ENCODE data around the gene TMEM132A. TPM values are rescaled to one million over a fixed set of nuclear protein-coding genes. Genes with fewer than 3 reads are reported as not detected.
A peak's percentile ranks its signal among the peaks of the same experiment; 100 is the strongest.

Gene TMEM132A
- total and polyA plus RNA-seq, 2 of the 13 experiments (the other 11 are each of a cell fraction or from before 2014, with no cell fraction given) = 11.1 to 32.9 TPM

DNA sequence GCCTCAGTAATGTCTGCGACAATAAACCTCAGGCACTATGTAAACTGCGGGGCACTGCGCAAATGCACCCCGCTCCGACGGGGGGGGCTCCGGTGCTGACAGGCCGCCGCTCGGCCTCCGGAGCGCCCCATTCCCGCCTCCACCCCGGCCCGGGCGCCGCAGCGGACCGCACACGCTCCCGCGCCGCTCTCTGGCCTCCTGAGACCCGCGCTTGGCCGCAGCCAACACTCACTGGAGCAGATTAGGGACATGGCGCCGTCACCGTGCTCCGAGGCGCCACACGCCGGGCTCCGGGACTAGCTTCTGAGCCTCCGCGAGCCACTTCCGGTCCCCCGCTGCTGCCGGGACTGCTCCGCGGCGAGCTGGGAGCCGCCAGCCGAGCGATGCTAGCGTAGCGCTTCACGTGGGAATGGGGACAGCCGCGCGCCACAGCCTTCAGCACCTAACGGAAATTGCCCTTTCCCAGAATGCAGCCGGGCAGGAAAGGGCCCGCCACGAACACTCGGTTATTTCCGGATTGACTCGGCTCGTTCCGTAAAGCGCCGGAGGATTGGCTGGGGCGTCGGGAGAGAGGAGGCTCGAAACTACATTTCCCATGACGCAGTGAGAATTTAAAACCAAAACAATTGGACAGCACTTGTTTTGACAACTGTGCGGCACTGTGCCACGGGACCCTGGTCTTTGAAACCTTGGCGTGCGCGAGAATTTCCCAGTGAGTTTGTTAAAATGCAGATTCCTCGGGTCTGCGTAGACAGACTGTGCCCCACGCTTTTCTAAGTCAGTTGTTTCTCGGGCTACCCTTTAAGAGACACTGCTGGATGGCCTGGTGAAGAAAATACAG lies 17.9 kb upstream of the TMEM132A start, which contains the start of gene PRPF19 (continued):
- no peak for TF ChIP-seq ZNF737 (CRISPR knock-in tag; IDR thresholded peaks at IDR 0.05; ENCODE audit: borderline replicate concordance)
- TF ChIP-seq NR1H2 (CRISPR knock-in tag; IDR thresholded peaks at IDR 0.05; ENCODE audit: borderline replicate concordance, low read depth) = no peak
- TF ChIP-seq CBX2 (IDR thresholded peaks at IDR 0.05; ENCODE audit: low read depth, low read length) = no peak
- TF ChIP-seq CBX2 (CRISPR knock-in tag; IDR thresholded peaks at IDR 0.05; ENCODE audit: low read depth) = no peak
- TF ChIP-seq, protein P1, sequence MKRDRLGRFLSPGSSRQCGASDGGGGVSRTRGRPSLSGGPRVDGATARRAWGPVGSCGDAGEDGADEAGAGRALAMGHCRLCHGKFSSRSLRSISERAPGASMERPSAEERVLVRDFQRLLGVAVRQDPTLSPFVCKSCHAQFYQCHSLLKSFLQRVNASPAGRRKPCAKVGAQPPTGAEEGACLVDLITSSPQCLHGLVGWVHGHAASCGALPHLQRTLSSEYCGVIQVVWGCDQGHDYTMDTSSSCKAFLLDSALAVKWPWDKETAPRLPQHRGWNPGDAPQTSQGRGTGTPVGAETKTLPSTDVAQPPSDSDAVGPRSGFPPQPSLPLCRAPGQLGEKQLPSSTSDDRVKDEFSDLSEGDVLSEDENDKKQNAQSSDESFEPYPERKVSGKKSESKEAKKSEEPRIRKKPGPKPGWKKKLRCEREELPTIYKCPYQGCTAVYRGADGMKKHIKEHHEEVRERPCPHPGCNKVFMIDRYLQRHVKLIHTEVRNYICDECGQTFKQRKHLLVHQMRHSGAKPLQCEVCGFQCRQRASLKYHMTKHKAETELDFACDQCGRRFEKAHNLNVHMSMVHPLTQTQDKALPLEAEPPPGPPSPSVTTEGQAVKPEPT (CRISPR knock-in tag; IDR thresholded peaks at IDR 0.05; ENCODE audit: low read depth) = 0 out of 2 replicates have a peak, but pooled peaks have one; percentile 48
- TF ChIP-seq, protein P2, sequence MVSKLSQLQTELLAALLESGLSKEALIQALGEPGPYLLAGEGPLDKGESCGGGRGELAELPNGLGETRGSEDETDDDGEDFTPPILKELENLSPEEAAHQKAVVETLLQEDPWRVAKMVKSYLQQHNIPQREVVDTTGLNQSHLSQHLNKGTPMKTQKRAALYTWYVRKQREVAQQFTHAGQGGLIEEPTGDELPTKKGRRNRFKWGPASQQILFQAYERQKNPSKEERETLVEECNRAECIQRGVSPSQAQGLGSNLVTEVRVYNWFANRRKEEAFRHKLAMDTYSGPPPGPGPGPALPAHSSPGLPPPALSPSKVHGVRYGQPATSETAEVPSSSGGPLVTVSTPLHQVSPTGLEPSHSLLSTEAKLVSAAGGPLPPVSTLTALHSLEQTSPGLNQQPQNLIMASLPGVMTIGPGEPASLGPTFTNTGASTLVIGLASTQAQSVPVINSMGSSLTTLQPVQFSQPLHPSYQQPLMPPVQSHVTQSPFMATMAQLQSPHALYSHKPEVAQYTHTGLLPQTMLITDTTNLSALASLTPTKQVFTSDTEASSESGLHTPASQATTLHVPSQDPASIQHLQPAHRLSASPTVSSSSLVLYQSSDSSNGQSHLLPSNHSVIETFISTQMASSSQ (IDR thresholded peaks at IDR 0.05; ENCODE audit: low read depth) = no peak
- TF ChIP-seq, protein P2 (CRISPR knock-in tag; IDR thresholded peaks at IDR 0.05; ENCODE audit: borderline replicate concordance) = peak; percentile 73; the same call in 1 of the 2 replicates
- TF ChIP-seq IKZF1 (IDR thresholded peaks at IDR 0.05) = no peak
- peak; percentile 95 for TF ChIP-seq POLR2G (IDR thresholded peaks at IDR 0.05; ENCODE audit: low read depth, low read length)
- TF ChIP-seq, protein P3, sequence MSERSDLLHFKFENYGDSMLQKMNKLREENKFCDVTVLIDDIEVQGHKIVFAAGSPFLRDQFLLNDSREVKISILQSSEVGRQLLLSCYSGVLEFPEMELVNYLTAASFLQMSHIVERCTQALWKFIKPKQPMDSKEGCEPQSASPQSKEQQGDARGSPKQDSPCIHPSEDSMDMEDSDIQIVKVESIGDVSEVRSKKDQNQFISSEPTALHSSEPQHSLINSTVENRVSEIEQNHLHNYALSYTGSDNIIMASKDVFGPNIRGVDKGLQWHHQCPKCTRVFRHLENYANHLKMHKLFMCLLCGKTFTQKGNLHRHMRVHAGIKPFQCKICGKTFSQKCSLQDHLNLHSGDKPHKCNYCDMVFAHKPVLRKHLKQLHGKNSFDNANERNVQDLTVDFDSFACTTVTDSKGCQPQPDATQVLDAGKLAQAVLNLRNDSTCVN (CRISPR knock-in tag; IDR thresholded peaks at IDR 0.05; ENCODE audit: borderline replicate concordance) = no peak
- TF ChIP-seq, protein P4, sequence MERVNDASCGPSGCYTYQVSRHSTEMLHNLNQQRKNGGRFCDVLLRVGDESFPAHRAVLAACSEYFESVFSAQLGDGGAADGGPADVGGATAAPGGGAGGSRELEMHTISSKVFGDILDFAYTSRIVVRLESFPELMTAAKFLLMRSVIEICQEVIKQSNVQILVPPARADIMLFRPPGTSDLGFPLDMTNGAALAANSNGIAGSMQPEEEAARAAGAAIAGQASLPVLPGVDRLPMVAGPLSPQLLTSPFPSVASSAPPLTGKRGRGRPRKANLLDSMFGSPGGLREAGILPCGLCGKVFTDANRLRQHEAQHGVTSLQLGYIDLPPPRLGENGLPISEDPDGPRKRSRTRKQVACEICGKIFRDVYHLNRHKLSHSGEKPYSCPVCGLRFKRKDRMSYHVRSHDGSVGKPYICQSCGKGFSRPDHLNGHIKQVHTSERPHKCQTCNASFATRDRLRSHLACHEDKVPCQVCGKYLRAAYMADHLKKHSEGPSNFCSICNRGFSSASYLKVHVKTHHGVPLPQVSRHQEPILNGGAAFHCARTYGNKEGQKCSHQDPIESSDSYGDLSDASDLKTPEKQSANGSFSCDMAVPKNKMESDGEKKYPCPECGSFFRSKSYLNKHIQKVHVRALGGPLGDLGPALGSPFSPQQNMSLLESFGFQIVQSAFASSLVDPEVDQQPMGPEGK (CRISPR knock-in tag; IDR thresholded peaks at IDR 0.05) = peak; percentile 52; the same call in 1 of the 2 replicates
- no peak for TF ChIP-seq JUN (CRISPR knock-in tag; IDR thresholded peaks at IDR 0.05)
- TF ChIP-seq REL (CRISPR knock-in tag; conservative IDR thresholded peaks at IDR 0.05) = 0 out of 2 replicates have a peak, but pooled peaks have one; percentile 73
- TF ChIP-seq POLR2AphosphoS2 (IDR thresholded peaks at IDR 0.05; ENCODE audit: low read depth, low read length) = no peak
- TF ChIP-seq REPIN1 (CRISPR knock-in tag; IDR thresholded peaks at IDR 0.05; ENCODE audit: borderline replicate concordance, low read depth) = no peak
- peak; percentile 95 for TF ChIP-seq YEATS4 (CRISPR knock-in tag; IDR thresholded peaks at IDR 0.05; ENCODE audit: borderline replicate concordance)
- 0 out of 2 replicates have a peak, but pooled peaks have one; percentile 54 for TF ChIP-seq FOXC1 (CRISPR knock-in tag; IDR thresholded peaks at IDR 0.05; ENCODE audit: borderline replicate concordance)
- TF ChIP-seq TEAD2 (CRISPR knock-in tag; IDR thresholded peaks at IDR 0.05) = no peak
- peak; percentile 38; the same call in 1 of the 2 replicates for TF ChIP-seq MED1 (CRISPR knock-in tag; IDR thresholded peaks at IDR 0.05)
- TF ChIP-seq TAF15 (IDR thresholded peaks at IDR 0.05; ENCODE audit: low read depth, low read length, poor library complexity, severe bottlenecking) = peak; percentile 52
